Measurements from ENCODE around the gene RNASEH2C. TPM values are rescaled to one million over a fixed set of nuclear protein-coding genes. Genes with fewer than 3 reads are reported as not detected.
"Not testable (repeated sequence)": the region's sequence is repeated elsewhere in the genome, so short reads cannot be mapped to it uniquely, and the experiment has no call there.

Gene RNASEH2C
- total RNA-seq, 1 donor, result 77.8 TPM

- DNase-seq (ENCODE audit: low read depth in 2 of 3, low spot score in 2 of 3), result no peak
Measured at GRCh38 chr11:65692367-65692766, 28.2 kb downstream of the RNASEH2C start.

- DNase-seq (ENCODE audit: low read depth in 2 of 3, low spot score in 2 of 3), result not testable (repeated sequence)
Measured at GRCh38 chr11:65691847-65692246, 28.8 kb downstream of the RNASEH2C start.

- no peak for DNase-seq (ENCODE audit: low read depth in 2 of 3, low spot score in 2 of 3)
Measured at GRCh38 chr11:65685981-65686380, 34.6 kb downstream of the RNASEH2C start.

GRCh38 chr11:65683480-65683879 lies 37.1 kb downstream of the RNASEH2C start:
- DNase-seq (ENCODE audit: low read depth in 2 of 3, low spot score in 2 of 3), result not testable (repeated sequence)

- DNase-seq (ENCODE audit: low read depth in 2 of 3, low spot score in 2 of 3), result no peak
Measured at GRCh38 chr11:65680192-65680743, 40.3 kb downstream of the RNASEH2C start.

GRCh38 chr11:65672982-65673381 lies 47.6 kb downstream of the RNASEH2C start:
- no peak for DNase-seq (ENCODE audit: low read depth in 2 of 3, low spot score in 2 of 3)

- DNase-seq (ENCODE audit: low read depth in 2 of 3, low spot score in 2 of 3), result no peak
Measured at GRCh38 chr11:65672180-65672860, 48.3 kb downstream of the RNASEH2C start.

Small RNAs within 50 kb of the gene (small RNA-seq; reads per million reads assigned to genes)
- not detected for gene RN7SL309P

Other genes with a start within 250 kb of the RNASEH2C start
- gene MALAT1, start 221.8 kb downstream of the RNASEH2C start, total RNA-seq, result 2,681 TPM
- 107 TPM for gene SCYL1, start 195.7 kb downstream of the RNASEH2C start, total RNA-seq
- gene LTBP3, start 162.4 kb downstream of the RNASEH2C start, total RNA-seq, result 89.1 TPM
- 48.7 TPM for gene ZNRD2, start 150.3 kb downstream of the RNASEH2C start, total RNA-seq
- 55.5 TPM for gene FAM89B, start 148.3 kb downstream of the RNASEH2C start, total RNA-seq
- gene EHBP1L1, start 144.7 kb downstream of the RNASEH2C start, total RNA-seq, result 101 TPM
- 1.3 TPM for gene KCNK7, start 125.0 kb downstream of the RNASEH2C start, total RNA-seq
- 98.6 TPM for gene MAP3K11, start 106.6 kb downstream of the RNASEH2C start, total RNA-seq
- gene PCNX3, start 105.0 kb downstream of the RNASEH2C start, total RNA-seq, result 32.6 TPM
- gene SIPA1, start 82.7 kb downstream of the RNASEH2C start, total RNA-seq, result 154 TPM
- gene RELA, start 57.9 kb downstream of the RNASEH2C start, total RNA-seq, result 107 TPM
- 75.7 TPM for gene KAT5, start 8.5 kb downstream of the RNASEH2C start, total RNA-seq
- 16.2 TPM for gene AP5B1, start 60.2 kb upstream of the RNASEH2C start, total RNA-seq
- gene OVOL1, start 66.3 kb upstream of the RNASEH2C start, total RNA-seq, result 0.27 TPM
- 4.3 TPM for gene SNX32, start 113.2 kb upstream of the RNASEH2C start, total RNA-seq
- gene CFL1, start 137.4 kb upstream of the RNASEH2C start, total RNA-seq, result 701 TPM
- gene MUS81, start 139.6 kb upstream of the RNASEH2C start, total RNA-seq, result 85.1 TPM
- gene EFEMP2, start 152.0 kb upstream of the RNASEH2C start, total RNA-seq, result 13.7 TPM
- 95.9 TPM for gene CTSW, start 159.0 kb upstream of the RNASEH2C start, total RNA-seq
- gene FIBP, start 167.7 kb upstream of the RNASEH2C start, total RNA-seq, result 193 TPM
- 43.6 TPM for gene CCDC85B, start 169.9 kb upstream of the RNASEH2C start, total RNA-seq
- gene FOSL1, start 179.6 kb upstream of the RNASEH2C start, total RNA-seq, result 24.5 TPM
- 52.8 TPM for gene C11orf68, start 198.3 kb upstream of the RNASEH2C start, total RNA-seq
- 104 TPM for gene DRAP1, start 198.6 kb upstream of the RNASEH2C start, total RNA-seq
- gene TSGA10IP, start 224.7 kb upstream of the RNASEH2C start, total RNA-seq, result not detected
- gene SART1, start 240.9 kb upstream of the RNASEH2C start, total RNA-seq, result 62.2 TPM

Data from hematopoietic multipotent progenitor cell (in vitro differentiated cells).